Measurements from ENCODE around the gene CYB5R4.

CYB5R4 gene

DNA sequence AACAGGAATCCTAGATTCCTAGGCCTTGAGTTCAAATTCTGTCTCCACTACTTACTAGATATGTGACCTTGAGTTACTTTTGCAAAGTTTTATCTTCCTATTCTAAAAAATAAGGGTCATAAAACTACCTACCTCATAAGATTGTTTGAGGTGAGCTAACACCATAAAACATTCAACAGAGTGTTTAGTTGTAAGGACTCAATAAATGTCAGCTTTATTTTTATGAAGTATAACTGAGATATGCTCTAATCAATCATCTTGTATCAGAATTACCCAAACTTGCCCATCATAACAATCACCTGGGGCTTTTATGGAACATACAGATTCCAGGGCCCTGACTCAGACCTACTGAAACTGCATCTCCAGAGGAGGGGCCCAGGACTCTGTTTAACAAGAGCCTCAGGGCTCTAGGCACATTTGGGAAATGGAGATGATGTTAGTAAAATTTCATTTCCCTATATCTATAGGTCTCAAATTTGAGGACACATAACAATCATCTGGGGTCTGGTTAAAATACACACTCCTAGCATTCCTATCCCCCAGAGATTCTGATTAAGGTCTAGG, 138.6 kb downstream of the CYB5R4 start:
- DNase-seq: no peak

DNA sequence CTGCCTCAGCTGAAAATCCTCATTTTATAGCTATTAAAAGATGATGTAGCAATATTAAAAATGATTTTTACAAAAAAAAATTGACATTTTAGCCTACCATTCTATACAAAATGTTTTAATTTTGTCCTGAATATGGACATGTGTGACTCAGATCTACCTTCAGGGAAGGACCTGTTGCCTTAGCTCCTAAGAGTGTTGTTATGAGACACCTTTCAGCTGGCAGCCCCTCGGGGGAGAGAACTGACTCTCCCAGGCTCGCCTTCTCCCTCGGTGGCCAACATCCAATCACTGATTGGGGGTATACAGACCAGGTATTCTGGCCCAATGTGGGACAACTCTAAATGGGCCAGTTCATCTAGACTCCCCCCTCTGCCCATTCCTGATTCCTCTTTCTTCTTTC, 141.6 kb downstream of the CYB5R4 start:
- DNase-seq: no peak

DNA sequence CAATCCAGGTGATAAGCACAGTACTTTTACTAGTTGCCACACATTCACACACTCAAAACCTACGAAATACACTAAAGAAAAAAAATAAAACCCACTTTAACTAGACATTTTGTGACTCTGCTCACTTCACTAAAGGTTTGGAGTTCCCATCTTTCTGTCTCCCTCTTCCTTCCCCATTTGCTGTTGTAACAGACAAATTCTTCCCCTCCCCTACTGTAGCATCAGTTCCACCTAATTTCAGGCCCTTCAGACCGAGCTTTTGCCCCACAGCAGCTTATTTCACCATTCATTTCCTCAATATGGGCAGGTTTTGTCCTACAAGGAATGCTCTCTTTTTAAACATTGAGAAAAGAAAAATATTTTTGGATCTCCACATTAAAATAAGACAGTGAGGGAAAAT, 142.7 kb downstream of the CYB5R4 start:
- no peak for DNase-seq

DNA sequence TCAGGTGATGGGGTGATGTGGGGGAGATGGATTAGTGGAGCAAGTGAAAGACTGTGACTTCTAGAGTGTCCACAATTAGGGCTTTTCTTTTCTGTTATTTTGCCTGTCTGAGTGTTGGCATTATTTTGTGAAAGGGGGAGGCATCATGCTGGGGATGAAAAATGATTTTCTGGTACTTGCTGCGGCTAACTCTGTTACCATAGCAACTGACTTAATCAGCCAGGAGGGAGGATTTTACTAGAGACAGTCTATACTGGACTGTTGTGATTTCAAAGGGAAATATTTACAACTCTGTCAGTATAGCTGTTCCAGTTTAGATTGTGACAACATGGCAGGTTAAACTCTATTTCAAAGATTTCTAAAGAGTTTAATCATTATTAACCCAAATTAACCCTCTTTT, 143.6 kb downstream of the CYB5R4 start:
- DNase-seq: no peak

DNA sequence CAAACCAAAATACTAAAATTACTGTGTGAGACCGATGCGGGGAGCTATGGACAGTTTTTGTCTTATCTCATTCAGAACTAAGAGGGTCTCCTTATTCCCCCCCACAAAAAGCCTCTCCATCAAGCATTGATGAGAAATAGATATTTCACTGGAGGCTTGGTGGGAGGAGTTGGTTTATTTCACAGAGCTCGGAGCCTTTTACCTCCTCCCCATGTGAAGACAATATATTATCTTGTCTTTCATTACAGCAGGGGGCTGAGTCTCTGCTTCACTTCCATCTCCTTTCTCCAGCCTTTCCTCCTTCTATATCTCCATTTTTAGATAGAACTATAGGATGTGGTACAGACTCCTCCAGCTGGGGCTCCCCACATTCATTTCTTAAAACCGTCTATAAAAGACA, 144.2 kb downstream of the CYB5R4 start:
- DNase-seq: no peak

DNA sequence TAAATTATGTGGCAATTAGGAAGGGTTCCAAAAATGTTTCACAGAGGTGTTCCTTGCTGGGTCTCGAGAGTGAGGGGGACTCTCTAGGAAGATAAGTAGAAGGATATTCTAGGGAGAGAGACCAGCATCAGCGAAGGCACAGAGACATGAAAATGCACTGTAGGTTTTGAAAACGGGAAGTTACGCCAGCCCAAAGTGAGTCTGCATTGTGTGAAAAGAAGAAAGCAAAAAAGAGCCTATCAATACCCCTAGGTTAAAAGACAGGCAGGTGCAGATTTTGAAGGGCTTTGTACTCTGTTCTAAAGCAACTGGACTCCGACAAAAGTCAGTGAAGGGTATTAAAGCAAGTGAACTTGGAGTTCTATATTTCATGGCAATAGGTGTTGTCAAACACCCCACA, 148.4 kb downstream of the CYB5R4 start:
- DNase-seq: no peak

DNA sequence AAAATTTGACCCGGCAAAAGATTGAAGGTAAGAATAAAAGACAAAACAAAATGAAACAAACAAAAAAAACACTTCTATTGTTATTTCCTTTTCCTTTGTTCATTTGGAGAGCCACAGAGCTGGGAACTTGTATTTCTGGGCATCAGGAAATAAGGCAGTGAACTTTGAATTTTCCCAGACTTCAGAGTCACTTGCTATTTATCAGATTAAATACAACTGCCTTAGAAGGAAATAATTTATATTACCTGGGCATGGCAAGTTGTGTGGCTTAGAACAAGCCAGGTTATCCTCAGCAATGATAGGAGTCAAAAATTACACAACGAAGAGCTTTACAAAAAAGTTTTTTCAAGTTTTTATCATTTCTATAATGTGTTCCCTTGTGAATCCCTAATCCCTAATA, 153.9 kb downstream of the CYB5R4 start:
- no peak for DNase-seq

DNA sequence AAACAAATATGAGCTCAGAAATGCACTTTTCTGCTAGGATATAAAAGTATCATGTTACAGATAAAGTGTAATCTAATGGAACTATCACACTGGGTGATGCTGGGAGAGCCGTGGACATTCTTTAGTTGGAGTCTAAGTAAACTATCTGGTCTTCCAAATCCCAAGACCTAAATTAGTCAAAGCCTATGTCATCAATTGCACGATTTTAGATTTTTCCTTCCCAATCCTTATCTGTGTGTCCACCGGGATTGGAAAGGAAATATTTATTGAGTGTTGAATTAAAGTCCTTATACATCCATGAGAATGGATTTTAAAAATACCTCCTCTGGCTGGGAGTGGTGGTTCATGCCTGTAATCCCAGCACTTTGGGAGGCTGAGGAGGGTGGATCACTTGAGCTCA, 154.4 kb downstream of the CYB5R4 start:
- no peak for DNase-seq

DNA sequence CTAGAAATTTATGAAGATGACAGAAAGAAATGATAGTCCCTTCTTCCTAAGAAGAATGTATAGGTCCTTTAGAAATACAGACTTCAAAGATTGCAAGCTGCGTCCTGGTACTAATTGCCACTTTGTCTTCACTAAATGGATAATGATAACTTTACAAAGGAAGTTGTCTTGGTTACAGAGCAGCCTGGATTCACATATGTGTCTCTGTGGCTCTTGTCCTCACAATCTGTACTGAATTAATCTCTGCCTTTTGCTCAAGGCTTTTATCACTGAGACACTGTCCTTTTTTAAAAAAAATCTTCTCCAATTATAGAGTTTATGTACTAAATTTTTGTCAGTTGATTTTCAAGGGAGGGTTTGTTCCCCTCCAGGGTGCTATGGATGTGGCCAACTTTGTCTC, 156.5 kb downstream of the CYB5R4 start:
- DNase-seq: no peak

Data from retina (tissue), 1 donor.